HepG2 (cell line): ENCODE measurements around the gene CMKLR1. TPM values are rescaled to one million over a fixed set of nuclear protein-coding genes. Genes with fewer than 3 reads are reported as not detected.

Experiments used
- ATAC-seq: fragments of 200-7000 bp; cut with Tn5 transposase; 3 replicates; pipeline ENCODE4 v1.9.1; 2020; ENCODE audit warnings: mild to moderate bottlenecking, moderate library complexity
- BruUV-seq: library from RNA; stranded (reverse); fragments of 400-500 nt; replicated peaks from 2 replicates; lab custom pipeline; 2021; lab: Mats Ljungman, UMichigan
- CTCF ChIA-PET: fragments of 300-600 bp; formaldehyde crosslinking; extraction: SDS; loops from one replicate; lab custom pipeline; 2021; ENCODE audit warnings: low total read pairs, inconsistent platforms, low intra/inter-chr PET ratio; lab: Yijun Ruan, JAX
- POLR2A ChIA-PET: fragments of 350-600 bp; sonication (Branson Sonifier 250); formaldehyde crosslinking; loops from one replicate; lab custom pipeline; 2020; ENCODE audit warnings: antibody characterized with exemption, inconsistent platforms; lab: Yijun Ruan, JAX
- DNase-seq: peaks from one replicate; pipeline ENCODE4 v3.0.0-alpha.2; 2015; ENCODE audit warnings: low spot score
- FAIRE-seq: peaks from 3 replicates; lab custom pipeline; 2011; peaks lifted over from hg19 to GRCh38; lab: Jason Lieb, UNC
- H2AFZ ChIP-seq: one replicate; pipeline ENCODE4 v1.6.1; 2011; ENCODE audit warnings: low read length, inconsistent platforms
- H3K27ac ChIP-seq: fragments of 300-600 bp; 3 replicates; pipeline ENCODE4 v1.8.0; 2011; ENCODE audit warnings: mixed run types, mild to moderate bottlenecking, mixed read lengths, low read length, inconsistent platforms; ENCODE audit not compliant: insufficient read depth; ENCODE audit errors: extremely low read length
- H3K27me3 ChIP-seq, 2 experiments: fragments of 200-600 bp in 1 of 2; 2 replicates in 1 of 2; 3 replicates in 1 of 2; pipeline versions ENCODE4 v1.6.0 to v1.8.0; 2011; ENCODE audit warnings: low read length in 2 of 2, mild to moderate bottlenecking in 2 of 2, moderate library complexity in 2 of 2, inconsistent platforms in 1 of 2; ENCODE audit not compliant: insufficient read depth in 2 of 2, control insufficient read depth in 1 of 2
- H3K36me3 ChIP-seq, 2 experiments: fragments of 200-600 bp in 1 of 2; replicated peaks in 1 of 2; 2 replicates in 1 of 2; 3 replicates in 1 of 2; pipeline versions ENCODE4 v1.5.1 to v1.8.0; 2011; ENCODE audit warnings: low read length in 2 of 2, inconsistent platforms in 1 of 2; ENCODE audit not compliant: insufficient read depth in 2 of 2, control insufficient read depth in 1 of 2
- H3K4me1 ChIP-seq: 2 replicates; pipeline ENCODE4 v1.5.1; 2012; ENCODE audit warnings: low read length, inconsistent platforms; ENCODE audit not compliant: insufficient read depth
- H3K4me2 ChIP-seq: 2 replicates; pipeline ENCODE4 v1.6.0; 2011; ENCODE audit warnings: low read depth, low read length, inconsistent platforms
- H3K4me3 ChIP-seq, 3 experiments: fragments of 200-600 bp in 1 of 3; sonication (generic), shearing (Covaris generic) in 1 of 3; replicated peaks in 1 of 3; 2 replicates each; pipeline ENCODE4 v1.5.1; 2011 to 2016; ENCODE audit warnings: low read length in 3 of 3, inconsistent platforms in 2 of 3, low read depth in 2 of 3, mild to moderate bottlenecking in 2 of 3, control low read depth in 1 of 3, mixed read lengths in 1 of 3; ENCODE audit not compliant: insufficient read depth in 1 of 3
- H3K79me2 ChIP-seq: one replicate; pipeline ENCODE4 v1.6.1; 2011; ENCODE audit warnings: low read length, inconsistent platforms; ENCODE audit not compliant: insufficient read depth
- H3K9ac ChIP-seq: 2 replicates; pipeline ENCODE4 v1.6.0; 2011; ENCODE audit warnings: mild to moderate bottlenecking, low read depth, low read length, inconsistent platforms; ENCODE audit not compliant: insufficient read depth
- H3K9me3 ChIP-seq: 2 replicates; pipeline ENCODE4 v1.5.1; 2012; ENCODE audit warnings: mild to moderate bottlenecking, low read length
- H4K20me1 ChIP-seq: 2 replicates; pipeline ENCODE4 v1.6.0; 2011; ENCODE audit warnings: inconsistent platforms, mild to moderate bottlenecking, low read length, moderate library complexity; ENCODE audit not compliant: insufficient read depth
- ATF4 ChIP-seq, 2 experiments: fragments of 450-650 bp in 1 of 2; sonication (generic) in 1 of 2; formaldehyde crosslinking; IDR thresholded peaks; 2 replicates each; pipeline versions ENCODE4 v1.5.0 to v1.8.0; 2020 to 2022; ENCODE audit warnings: mild to moderate bottlenecking in 1 of 2, missing genetic modification reagents in 1 of 2
- CEBPB ChIP-seq: IDR thresholded peaks from 2 replicates; pipeline ENCODE4 v1.6.1; 2011; ENCODE audit warnings: low read depth, low read length, improper control_type of control experiment, borderline replicate concordance
- CREB3 ChIP-seq: sonication (generic); formaldehyde crosslinking; IDR thresholded peaks from 2 replicates; pipeline ENCODE4 v1.5.0; 2020; ENCODE audit warnings: missing genetic modification reagents
- DBP ChIP-seq: sonication (generic); formaldehyde crosslinking; IDR thresholded peaks from 2 replicates; pipeline ENCODE4 v1.4.0; 2020; ENCODE audit warnings: missing genetic modification reagents; ENCODE audit errors: not compliant biosample characterization
- ISX ChIP-seq: sonication (generic); formaldehyde crosslinking; conservative IDR thresholded peaks from 2 replicates; pipeline ENCODE4 v1.5.0; 2020; ENCODE audit warnings: missing genetic modification reagents
- MAX ChIP-seq: IDR thresholded peaks from 2 replicates; pipeline ENCODE4 v1.6.1; 2012; ENCODE audit warnings: inconsistent platforms
- MLLT10 ChIP-seq: sonication (generic); formaldehyde crosslinking; IDR thresholded peaks from 2 replicates; pipeline ENCODE4 v1.4.0; 2020; ENCODE audit warnings: missing genetic modification reagents
- MTF1 ChIP-seq: sonication (generic); formaldehyde crosslinking; IDR thresholded peaks from 2 replicates; pipeline ENCODE4 v1.5.0; 2020; ENCODE audit warnings: missing genetic modification reagents
- MZF1 ChIP-seq: sonication (generic); formaldehyde crosslinking; IDR thresholded peaks from 2 replicates; pipeline ENCODE4 v1.8.1; 2023; ENCODE audit warnings: mild to moderate bottlenecking, missing genetic modification reagents, borderline replicate concordance
- NFRKB ChIP-seq: fragments of 450-650 bp; IDR thresholded peaks from 2 replicates; pipeline ENCODE4 v1.6.1; 2017
- NKX3-1 ChIP-seq: sonication (generic); formaldehyde crosslinking; IDR thresholded peaks from 2 replicates; pipeline ENCODE4 v1.5.0; 2020; ENCODE audit warnings: missing genetic modification reagents
- ZFP91 ChIP-seq: sonication (generic); formaldehyde crosslinking; IDR thresholded peaks from 2 replicates; pipeline ENCODE4 v1.9.0; 2022; ENCODE audit warnings: missing genetic modification reagents, mild to moderate bottlenecking, borderline replicate concordance
- ZNF556 ChIP-seq: sonication (generic); formaldehyde crosslinking; IDR thresholded peaks from 2 replicates; pipeline ENCODE4 v1.4.0; 2020; ENCODE audit warnings: mild to moderate bottlenecking, missing genetic modification reagents, borderline replicate concordance
- ZNF629 ChIP-seq: sonication (generic); formaldehyde crosslinking; conservative IDR thresholded peaks from 2 replicates; pipeline ENCODE4 v1.5.0; 2020; ENCODE audit warnings: missing genetic modification reagents
- ZNF749 ChIP-seq: sonication (generic); formaldehyde crosslinking; IDR thresholded peaks from 2 replicates; pipeline ENCODE4 v1.8.0; 2022; ENCODE audit warnings: mild to moderate bottlenecking, missing genetic modification reagents, moderate library complexity, borderline replicate concordance
- ZNF773 ChIP-seq: sonication (generic); formaldehyde crosslinking; IDR thresholded peaks from 2 replicates; pipeline ENCODE4 v1.4.0; 2020; ENCODE audit warnings: missing genetic modification reagents, borderline replicate concordance
- ZSCAN25 ChIP-seq: sonication (generic); formaldehyde crosslinking; IDR thresholded peaks from 2 replicates; pipeline ENCODE4 v1.8.0; 2022; ENCODE audit warnings: mild to moderate bottlenecking, missing genetic modification reagents
- WGBS: methylation state at CpG from one replicate; pipeline ENCODE4 v1.1.6; 2017; ENCODE audit warnings: low lambda C conversion rate; 5-methylcytosine and 5-hydroxymethylcytosine counted together
- in situ Hi-C: cut with HindIII; loops from 2 replicates; pipeline ENCODE4 v1.10.0; 2017; ENCODE audit warnings: low pct_unique_long_range_greater_than_20kb; ENCODE audit not compliant: extremely low pct_ligation_motif_present
- intact Hi-C: fragments of 100-400 bp; cut with micrococcal nuclease; formaldehyde crosslinking; loops from one replicate; pipeline ENCODE4 v1.10.0; 2022; ENCODE audit not compliant: unreplicated experiment
- polyA plus RNA-seq, 8 experiments: library from polyadenylated mRNA; depleted of rRNA in 3 of 8; stranded (reverse) in 7 of 8; unstranded in 1 of 8; fragments of >200 nt; fragmentation: Illumina TruSeq in 4 of 8; extraction: Trizol in 4 of 8; gene quantifications; 2 replicates each; pipeline versions ENCODE4 v1.2.1 to v1.2.3, GENCODE V29; 2011 to 2016; ENCODE audit warnings: low read depth in 4 of 8, missing spikeins in 1 of 8, mixed read lengths in 1 of 8; ENCODE audit not compliant: insufficient read depth in 1 of 8
- total RNA-seq, 5 experiments: library from RNA; depleted of rRNA; stranded (reverse); fragments of >200 nt; fragmentation: Illumina TruSeq; extraction: Trizol; gene quantifications; 2 replicates each; pipeline ENCODE4 v1.2.3, GENCODE V29; 2016; ENCODE audit warnings: low read depth in 1 of 5

The CMKLR1 gene
- total and polyA plus RNA-seq, 2 of the 13 experiments (the other 11 are each of a cell fraction or from before 2014, with no cell fraction given) = not detected

- no peak for TF ChIP-seq DBP (CRISPR knock-in tag)
- no peak for TF ChIP-seq ZNF629
- TF ChIP-seq ZSCAN25 (CRISPR knock-in tag) = no peak
- TF ChIP-seq ZNF749 (CRISPR knock-in tag) = no peak
- no peak for TF ChIP-seq ZNF773 (CRISPR knock-in tag)
- TF ChIP-seq NFRKB = no peak
- TF ChIP-seq CREB3 = no peak
- TF ChIP-seq CEBPB = no peak
- no peak for TF ChIP-seq MTF1
- no peak for TF ChIP-seq MAX
- no peak for TF ChIP-seq ATF4 (CRISPR knock-in tag; IDR thresholded peaks at IDR 0.05)
- no peak for TF ChIP-seq ZNF556 (CRISPR knock-in tag)
- no peak for TF ChIP-seq MLLT10 (CRISPR knock-in tag)
- TF ChIP-seq NKX3-1 = no peak
- TF ChIP-seq MZF1 (CRISPR knock-in tag) = no peak
- no peak for TF ChIP-seq ISX (CRISPR knock-in tag)
- TF ChIP-seq ZFP91 = no peak
- H2AFZ ChIP-seq = no peak overlapping the region
- H3K36me3 ChIP-seq = no peaks in the 10 kb centered on the region
- POLR2A ChIA-PET = no interaction called here
- no peak overlapping the region for H3K4me2 ChIP-seq
- H3K4me3 ChIP-seq = no peak overlapping the region
- H3K4me1 ChIP-seq = no peaks in the 10 kb centered on the region
- H3K27me3 ChIP-seq = peaks cover 1 to 18% of the 10 kb centered on the region in 2 experiments; a peak in 4 of 5 replicates
- H3K9me3 ChIP-seq = no peaks in the 10 kb centered on the region
- H3K27ac ChIP-seq = no peak overlapping the region
- DNase-seq (no peak), ATAC-seq (no peak), FAIRE-seq (no peak)
- H4K20me1 ChIP-seq = no peaks in the 10 kb centered on the region
- H3K9ac ChIP-seq = no peak overlapping the region
- CTCF ChIA-PET = no interaction called here
- 9% methylated on average over 13 of the region's 13 CpGs for WGBS
- no TSS peak for BruUV-seq
- in situ Hi-C loops (no loop called here), intact Hi-C loops (no loop called here)
- no peaks in the 10 kb centered on the region for H3K79me2 ChIP-seq
These were observed 84.4 kb downstream of the CMKLR1 start for GRCh38 chr12:108254517-108255251.
